Caki2 (cell line): ENCODE data around the gene GLYATL1B. TPM values are rescaled to one million over a fixed set of nuclear protein-coding genes. Genes with fewer than 3 reads are reported as not detected.
"Not testable (repeated sequence)": the region's sequence is repeated elsewhere in the genome, so short reads cannot be mapped to it uniquely, and the experiment has no call there.

Experiments used
- DNase-seq: peaks from one replicate; pipeline ENCODE4 v3.0.0-alpha.2; 2015; ENCODE audit warnings: low read depth
- in situ Hi-C: cut with HindIII; loops from 2 replicates; pipeline ENCODE4 v1.10.0; 2016; ENCODE audit warnings: low sequenced_read_pairs, low pct_unique_long_range_greater_than_20kb, mixed read lengths
- total RNA-seq: library from RNA; depleted of rRNA; stranded (reverse); fragments of >200 nt; shearing (Covaris generic); gene quantifications from 2 replicates; pipeline ENCODE4 v1.2.3, GENCODE V29; 2014; ENCODE audit warnings: low replicate concordance; rRNA removed

Gene GLYATL1B, protein sequence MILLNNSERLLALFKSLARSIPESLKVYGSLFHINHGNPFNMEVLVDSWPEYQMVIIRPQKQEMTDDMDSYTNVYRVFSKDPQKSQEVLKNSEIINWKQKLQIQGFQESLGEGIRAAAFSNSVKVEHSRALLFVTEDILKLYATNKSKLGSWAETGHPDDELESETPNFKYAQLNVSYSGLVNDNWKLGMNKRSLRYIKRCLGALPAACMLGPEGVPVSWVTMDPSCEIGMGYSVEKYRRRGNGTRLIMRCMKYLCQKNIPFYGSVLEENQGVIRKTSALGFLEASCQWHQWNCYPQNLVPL
- not detected in 2 replicates for total RNA-seq

- in situ Hi-C loops, DNase-seq: not testable (repeated sequence)
Observed at GRCh38 chr11:59086007-59086406, at the start of gene GLYATL1B. TSS of gene GLYATL1B (plus strand) at chr11:59086307. CDS start at chr11:59086307, 0 bp downstream.

GRCh38 chr11:59036542-59036941 lies 49.6 kb upstream of the GLYATL1B start:
- DNase-seq, in situ Hi-C loops: not testable (repeated sequence)

- in situ Hi-C loops, DNase-seq: not testable (repeated sequence)
Observed at GRCh38 chr11:59037434-59037833, 48.7 kb upstream of the GLYATL1B start.

DNA sequence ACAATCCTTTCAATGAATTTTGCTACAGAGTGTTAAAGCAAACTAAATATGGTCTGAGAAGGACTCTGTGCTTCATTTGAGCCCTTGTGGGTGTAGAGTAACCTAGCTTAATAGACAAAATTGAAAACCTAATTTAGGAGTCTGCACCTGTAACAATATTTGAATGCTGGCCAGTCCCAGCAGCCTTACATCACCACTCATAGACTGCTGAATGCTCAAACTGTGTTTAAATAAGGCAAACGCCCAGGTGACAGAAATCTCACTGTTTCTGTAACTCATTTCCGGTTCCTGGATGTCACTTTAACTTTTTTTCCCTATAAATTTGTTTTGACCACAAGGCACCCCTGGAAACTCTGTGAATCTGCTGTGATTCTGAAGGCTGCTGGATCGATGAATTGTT lies 45.5 kb upstream of the GLYATL1B start:
- in situ Hi-C loops, result no loop called here
- no peak for DNase-seq

DNA sequence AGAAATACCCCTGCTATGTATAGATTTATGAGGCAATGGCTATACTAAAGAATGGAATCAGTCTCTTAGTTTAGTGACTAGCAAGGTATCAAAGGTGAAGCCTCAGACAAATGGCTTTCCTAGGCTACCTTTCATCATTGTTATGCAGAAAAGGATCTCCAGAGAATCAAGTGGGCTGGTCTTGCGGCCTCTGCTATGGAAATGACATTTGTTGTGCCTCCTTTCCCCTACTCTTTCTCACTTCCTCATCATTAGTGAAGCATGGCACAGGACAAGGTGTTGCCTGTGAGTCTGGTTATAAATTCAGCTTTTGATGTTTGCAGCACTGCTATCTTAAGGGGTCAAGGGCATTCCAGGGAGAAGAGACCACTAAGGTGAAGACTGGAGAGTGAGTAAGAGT lies 34.7 kb upstream of the GLYATL1B start:
- in situ Hi-C loops, DNase-seq: not testable (repeated sequence)

DNA sequence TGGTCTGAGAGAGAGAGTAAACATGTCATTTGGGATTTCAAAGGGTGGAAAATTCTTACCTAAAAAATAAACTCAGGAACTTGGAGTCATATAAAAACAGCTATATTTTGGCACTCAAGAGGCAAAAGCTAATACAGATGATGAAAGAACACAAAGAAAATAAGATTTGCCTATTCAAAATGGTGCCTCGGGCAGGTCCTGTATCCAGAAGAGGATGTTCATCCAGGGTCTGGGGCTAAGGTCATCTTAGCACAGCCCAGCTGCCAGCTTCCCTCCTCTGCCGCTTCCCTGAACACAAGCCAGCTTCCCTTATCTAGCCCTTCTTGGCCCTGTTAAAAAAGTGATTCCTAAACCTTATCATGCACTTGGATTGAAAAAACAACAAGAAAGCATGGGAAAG lies 33.8 kb upstream of the GLYATL1B start:
- DNase-seq, in situ Hi-C loops: not testable (repeated sequence)

- DNase-seq, result peak; percentile 9
- in situ Hi-C loops, result no loop called here
Observed at GRCh38 chr11:59053387-59053786, 32.7 kb upstream of the GLYATL1B start.

DNA sequence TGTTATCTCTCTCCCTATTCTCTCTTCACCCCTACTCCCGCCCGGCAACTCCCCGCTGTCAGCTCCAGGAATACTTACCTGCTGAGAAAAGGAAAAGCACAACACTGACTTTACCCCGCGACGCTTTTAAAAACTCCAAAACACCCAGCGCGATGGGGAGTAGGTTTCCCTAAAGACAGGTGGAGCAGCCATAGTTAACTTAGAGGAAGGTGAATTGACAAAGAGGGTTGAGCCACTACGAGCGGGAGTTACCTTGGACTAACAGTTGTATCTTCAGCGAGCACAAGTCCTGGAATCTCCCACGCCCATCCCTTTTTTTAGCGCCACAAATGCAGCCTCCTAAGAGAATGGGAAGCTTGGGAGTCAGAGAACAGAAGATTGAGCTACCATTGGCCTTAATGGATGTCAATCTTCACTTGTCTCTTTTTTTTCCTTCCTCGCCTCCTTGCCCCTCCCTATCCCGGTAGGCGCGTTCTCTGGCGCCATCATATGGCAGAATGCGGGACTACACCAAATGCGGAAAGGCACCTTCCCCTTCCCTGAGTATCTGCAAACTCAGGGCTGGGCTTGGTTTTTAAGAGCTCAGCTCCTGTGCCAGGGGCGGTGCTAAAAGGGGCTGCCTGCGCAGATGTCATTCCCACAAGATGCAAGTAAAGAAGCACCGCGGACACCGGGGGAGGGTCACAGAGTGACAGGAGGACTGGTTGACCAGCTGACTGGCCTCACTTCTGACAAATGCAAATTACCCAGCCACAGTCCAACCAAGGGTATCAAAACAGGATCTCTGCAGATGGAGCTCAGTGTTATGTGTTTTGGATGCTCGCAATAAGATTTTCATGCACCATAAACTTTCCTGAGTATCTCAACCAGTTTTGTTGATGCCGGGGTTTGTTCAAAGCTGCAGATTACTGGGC lies 27.7 kb upstream of the GLYATL1B start:
- in situ Hi-C loops, result not testable (repeated sequence)
- DNase-seq, result peak; percentile 90

- in situ Hi-C loops, DNase-seq: not testable (repeated sequence)
Observed at GRCh38 chr11:59060096-59060495, 26.0 kb upstream of the GLYATL1B start.

GRCh38 chr11:59062602-59063529 lies 23.2 kb upstream of the GLYATL1B start:
- no peak for DNase-seq
- in situ Hi-C loops, result no loop called here

GRCh38 chr11:59063996-59064727 lies 21.9 kb upstream of the GLYATL1B start:
- DNase-seq, in situ Hi-C loops: not testable (repeated sequence)

DNA sequence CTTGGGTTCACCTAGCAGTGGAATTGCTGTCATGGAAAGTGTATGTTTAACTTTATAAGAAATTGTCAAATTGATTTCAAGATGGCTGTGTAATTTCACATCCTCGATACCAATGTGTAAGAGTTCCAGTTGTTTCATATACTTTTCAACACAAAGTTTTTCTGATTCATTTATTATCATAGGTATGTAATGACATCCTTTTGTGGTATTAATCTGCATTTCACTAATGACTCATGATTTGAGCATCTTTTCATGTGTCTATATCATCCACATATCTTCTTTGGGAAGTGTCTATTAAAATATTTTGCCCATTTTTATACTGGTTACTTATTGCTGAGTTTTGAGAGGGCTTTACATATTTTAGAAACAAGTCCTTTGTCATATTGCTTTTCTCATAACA lies 17.0 kb upstream of the GLYATL1B start:
- in situ Hi-C loops, result no loop called here
- no peak for DNase-seq

GRCh38 chr11:59076876-59077571 lies 9.1 kb upstream of the GLYATL1B start:
- no peak for DNase-seq
- in situ Hi-C loops, result no loop called here

DNA sequence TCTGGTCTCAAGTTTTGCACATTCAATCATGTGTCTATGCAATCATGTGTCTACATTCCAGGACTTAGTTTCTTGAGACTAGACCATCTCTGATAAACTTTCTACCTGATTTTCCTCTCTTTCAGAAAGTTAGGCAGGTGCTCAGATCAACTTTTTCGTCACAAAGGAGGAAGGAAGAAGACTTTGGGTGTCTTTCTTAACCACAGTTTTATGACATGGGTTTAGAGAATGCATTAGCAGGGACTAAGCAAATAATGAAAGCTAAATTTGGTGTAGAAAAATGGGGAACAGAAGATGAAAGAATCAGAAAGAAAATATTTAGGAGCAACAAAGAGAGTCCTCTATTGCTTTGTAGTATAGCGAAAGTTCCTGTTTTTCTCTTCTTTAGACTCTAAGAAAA lies 7.7 kb upstream of the GLYATL1B start:
- DNase-seq, result no peak
- in situ Hi-C loops, result no loop called here

DNA sequence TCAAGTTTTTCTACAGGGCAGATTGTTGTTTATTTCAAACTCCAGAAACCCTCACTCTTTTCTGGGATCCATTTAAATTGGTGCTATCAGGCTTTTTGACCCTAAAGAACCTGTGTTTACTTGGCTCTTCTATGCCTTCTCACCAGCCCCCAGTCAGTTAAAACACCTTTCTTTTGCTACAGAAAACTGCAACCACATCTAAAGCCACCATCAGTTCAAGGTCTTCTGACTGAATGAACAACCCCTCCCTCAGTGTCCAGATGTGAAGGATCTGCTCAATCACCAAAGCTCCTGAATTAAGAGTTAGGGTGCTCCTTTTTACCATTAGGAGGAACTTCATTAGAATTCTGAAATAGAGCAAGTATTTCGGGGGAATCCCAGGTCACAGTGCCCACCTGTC lies 7.0 kb upstream of the GLYATL1B start:
- no peak for DNase-seq

DNA sequence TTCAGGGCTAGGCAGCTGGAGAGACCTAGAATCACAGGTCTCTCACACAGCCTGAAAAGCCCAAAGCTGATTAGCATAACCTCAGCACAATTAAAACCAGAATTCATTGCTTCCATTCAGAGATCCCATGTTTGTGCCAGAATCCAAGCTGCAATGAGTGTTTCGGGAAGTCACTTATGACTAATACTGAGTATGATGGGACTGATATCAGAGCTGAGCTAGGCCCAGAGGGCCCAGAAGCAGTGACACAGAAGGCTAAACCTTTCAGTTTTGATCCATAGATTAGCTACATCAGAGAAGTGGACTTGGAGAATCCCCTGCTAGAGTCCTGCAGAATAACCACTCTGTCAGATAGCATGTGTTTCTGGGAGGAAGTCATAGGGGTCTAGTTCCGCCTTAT lies 5.7 kb upstream of the GLYATL1B start:
- DNase-seq, in situ Hi-C loops: not testable (repeated sequence)

More for the DNA sequence above, 7.0 kb upstream of the GLYATL1B start:
- in situ Hi-C loops, result no loop called here

DNA sequence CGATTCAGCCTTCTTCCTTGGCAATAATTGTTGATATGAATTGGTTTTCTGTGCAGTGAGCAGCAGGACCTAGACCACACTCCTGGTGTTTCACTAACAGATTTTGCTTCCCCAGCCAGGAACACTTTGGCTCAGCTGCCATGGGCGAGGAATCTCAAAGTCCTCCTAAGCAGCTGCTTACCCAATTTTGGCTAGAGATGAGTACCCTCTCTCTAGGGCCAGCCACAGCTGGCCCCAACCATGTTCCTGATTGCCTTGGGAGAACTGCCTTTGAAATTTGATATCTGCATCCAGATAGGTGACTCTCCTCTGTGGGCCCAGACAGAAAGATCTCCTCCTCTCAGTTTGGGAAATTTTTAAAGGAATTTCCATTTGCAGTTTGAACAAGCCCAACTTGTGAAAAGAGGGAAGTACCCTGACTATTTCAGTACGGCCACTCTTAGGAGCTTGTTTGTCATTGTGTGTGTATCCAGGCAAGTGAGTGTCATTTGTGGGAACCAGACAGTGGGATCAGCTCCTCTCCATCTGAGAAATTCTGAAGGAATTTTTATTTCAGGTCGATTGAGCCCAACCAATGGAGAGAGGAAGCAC lies 4.6 kb upstream of the GLYATL1B start:
- in situ Hi-C loops, DNase-seq: not testable (repeated sequence)
